LNCaP clone FGC (cell line): ENCODE measurements around the gene MPC1.
"Not testable (repeated sequence)": the region's sequence is repeated elsewhere in the genome, so short reads cannot be mapped to it uniquely, and the experiment has no call there.

ENCODE experiments used
- DNase-seq: peaks from one replicate; pipeline ENCODE4 v3.0.0-alpha.2; 2011; ENCODE audit warnings: low read depth
- H3K4me3 ChIP-seq: 2 replicates; pipeline ENCODE4 v1.5.1; 2011; ENCODE audit warnings: mild to moderate bottlenecking, low read depth, low read length, control low read depth
- TF ChIP-seq, protein P1 (sequence below): IDR thresholded peaks from 2 replicates; pipeline ENCODE4 v1.5.1; 2012; ENCODE audit warnings: mild to moderate bottlenecking; ENCODE audit not compliant: control insufficient read depth, insufficient read depth; ENCODE audit errors: extremely low read depth

Gene MPC1

DNA sequence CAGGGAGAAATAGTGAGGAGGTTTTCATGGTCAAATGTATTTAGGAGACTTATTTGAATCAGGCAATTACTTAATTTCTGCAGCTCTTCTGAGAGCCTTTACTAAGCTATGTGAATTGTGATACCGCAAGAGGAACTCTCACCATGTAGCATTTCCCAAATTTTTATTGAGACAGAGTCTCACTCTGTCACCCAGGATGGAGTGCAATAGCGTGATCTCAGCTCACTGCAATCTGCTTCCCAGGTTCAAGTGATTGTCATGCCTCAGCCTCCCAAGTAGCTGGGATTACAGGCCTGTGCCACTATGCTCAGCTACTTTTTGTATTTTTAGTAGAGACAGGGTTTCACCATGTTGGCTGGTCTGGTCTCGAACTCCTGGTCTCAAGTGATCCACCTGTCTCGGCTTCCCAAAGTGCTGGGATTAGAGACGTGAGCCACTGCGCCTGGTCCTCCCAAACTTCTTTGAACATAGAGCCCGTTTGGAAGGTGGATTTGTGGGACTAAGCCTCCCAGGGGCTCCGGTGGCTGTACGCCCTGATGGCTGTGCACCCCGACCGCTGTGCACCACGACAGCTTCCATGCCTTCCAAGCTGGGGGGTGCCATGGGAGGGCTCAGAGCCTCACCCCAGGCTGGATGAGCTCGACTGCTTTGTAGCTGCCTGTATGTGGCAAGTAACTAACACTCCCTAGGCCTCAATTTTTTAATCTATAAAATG, 5.7 kb upstream of the MPC1 start:
- TF ChIP-seq, protein P1, sequence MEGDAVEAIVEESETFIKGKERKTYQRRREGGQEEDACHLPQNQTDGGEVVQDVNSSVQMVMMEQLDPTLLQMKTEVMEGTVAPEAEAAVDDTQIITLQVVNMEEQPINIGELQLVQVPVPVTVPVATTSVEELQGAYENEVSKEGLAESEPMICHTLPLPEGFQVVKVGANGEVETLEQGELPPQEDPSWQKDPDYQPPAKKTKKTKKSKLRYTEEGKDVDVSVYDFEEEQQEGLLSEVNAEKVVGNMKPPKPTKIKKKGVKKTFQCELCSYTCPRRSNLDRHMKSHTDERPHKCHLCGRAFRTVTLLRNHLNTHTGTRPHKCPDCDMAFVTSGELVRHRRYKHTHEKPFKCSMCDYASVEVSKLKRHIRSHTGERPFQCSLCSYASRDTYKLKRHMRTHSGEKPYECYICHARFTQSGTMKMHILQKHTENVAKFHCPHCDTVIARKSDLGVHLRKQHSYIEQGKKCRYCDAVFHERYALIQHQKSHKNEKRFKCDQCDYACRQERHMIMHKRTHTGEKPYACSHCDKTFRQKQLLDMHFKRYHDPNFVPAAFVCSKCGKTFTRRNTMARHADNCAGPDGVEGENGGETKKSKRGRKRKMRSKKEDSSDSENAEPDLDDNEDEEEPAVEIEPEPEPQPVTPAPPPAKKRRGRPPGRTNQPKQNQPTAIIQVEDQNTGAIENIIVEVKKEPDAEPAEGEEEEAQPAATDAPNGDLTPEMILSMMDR: no peak
- DNase-seq: no peak
- no peak overlapping the region for H3K4me3 ChIP-seq

DNA sequence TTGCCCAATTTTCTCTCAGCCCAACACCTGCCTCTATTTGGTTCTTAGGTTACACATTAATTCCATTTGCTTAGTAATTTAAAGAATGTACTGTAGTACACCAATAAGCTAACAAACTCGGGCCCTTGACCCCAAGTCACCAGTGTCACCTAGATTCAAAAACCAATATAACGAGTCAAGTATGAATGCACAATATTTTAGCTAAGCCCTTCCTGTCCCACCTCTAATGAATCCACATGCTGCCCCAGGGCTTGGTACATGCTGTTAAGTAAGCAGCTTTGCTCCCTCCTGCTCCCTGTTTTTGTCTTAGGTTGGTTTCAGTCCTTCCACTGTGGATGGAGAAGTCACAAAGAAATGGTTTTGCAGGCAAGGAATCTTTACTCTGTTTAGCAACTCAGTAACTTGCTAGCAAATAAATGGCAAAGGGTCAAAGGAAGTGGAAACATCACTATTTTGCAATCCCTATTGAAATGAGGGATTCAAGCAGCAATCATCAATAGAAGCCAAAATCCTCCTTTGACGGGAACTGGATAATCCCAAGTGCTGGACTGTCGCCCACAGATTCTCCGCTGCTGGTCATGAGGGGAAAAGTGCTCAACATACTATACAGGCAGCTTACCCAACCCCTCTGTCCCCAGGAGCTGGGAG, 5.0 kb upstream of the MPC1 start:
- TF ChIP-seq, protein P1: no peak
- H3K4me3 ChIP-seq: no peak overlapping the region
- DNase-seq: no peak

DNA sequence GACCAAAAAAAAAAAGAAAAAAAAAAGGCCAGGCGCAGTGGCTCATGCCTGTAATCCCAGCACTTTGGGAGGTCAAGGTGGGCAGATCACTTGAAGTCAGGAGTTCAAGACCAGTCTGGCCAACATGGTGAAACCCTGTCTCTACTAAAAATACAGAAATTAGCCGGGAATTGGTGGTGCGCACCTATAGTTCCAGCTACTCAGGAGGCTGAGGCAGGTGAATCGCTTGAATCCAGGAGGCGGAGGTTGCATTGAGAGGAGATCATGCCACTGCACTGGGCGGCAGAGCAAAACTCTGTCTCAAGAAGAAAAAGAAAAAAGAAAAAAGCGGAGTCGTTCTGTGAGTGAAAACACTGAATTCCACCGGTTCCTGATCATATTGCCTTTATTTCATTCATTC, 4.4 kb upstream of the MPC1 start:
- DNase-seq, H3K4me3 ChIP-seq: not testable (repeated sequence)

DNA sequence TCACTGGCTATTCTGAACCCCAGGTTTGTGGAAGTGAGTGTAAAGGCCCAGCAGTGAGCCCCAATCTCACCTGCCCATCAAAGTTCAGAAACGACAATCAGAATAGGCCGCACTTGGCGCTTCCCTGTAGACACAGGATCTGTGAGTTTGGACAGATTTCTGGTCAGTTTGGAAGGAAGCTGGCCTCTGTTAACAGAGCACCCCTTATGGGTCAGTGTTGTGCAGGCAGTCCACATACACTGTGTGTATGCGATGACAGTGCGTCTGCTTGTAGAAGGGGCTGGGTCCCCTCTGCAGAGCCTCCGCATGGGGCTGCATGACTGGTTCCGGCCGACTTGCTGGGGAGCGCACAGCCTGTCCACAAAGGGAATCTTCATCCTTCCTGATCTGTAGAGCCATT, 3.4 kb upstream of the MPC1 start:
- no peak overlapping the region for H3K4me3 ChIP-seq
- no peak for DNase-seq
- TF ChIP-seq, protein P1: no peak

DNA sequence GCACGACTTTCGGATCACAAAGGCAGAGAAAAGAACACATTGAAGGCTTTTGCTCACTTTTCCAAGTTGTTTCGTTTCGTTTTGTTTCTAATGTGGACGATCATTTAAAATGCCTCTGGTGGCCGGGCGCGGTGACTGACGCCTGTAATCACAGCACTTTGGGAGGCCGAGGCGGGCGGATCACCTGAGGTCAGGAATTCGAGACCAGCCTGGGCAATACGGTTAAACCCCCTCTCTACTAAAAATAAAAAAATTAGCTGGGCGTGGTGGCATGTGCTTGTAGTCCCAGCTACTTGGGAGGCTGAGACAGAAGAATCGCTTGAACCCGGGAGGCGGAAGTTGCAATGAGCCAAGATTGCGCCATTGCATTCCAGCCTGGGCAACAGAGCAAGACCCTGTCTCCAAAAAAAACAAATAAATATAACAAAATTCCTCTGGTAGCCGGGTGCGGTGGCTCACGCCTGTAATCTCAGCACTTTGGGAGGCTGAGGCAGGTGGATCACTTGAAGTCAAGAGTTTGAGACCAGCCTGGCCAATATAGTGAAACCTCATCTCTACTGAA, 1.1 kb upstream of the MPC1 start:
- H3K4me3 ChIP-seq: peak overlapping the region; percentile 80
- DNase-seq: not testable (repeated sequence)

DNA sequence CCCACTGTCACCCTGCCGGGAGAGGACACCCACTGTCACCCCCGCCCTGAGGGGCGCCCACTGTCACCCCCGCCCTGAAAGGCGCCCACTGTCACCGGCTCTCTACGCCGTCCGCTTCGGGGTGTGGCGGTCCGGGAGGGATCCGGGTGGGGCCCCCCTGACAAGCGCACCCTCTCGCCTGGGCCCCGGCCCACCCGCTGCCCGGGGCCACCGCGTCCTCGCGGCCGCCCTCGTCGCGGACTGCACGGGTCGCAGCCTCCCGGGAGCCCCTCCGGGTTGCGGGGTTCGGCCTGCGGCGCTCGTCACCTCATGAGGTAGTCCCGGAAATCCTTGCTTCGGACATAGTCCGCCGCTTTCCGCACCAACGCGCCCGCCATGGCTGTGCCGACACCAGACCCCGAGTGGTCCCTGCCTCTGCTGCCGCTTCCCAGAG, 224 bp downstream of the MPC1 start:
- DNase-seq: no peak

DNA sequence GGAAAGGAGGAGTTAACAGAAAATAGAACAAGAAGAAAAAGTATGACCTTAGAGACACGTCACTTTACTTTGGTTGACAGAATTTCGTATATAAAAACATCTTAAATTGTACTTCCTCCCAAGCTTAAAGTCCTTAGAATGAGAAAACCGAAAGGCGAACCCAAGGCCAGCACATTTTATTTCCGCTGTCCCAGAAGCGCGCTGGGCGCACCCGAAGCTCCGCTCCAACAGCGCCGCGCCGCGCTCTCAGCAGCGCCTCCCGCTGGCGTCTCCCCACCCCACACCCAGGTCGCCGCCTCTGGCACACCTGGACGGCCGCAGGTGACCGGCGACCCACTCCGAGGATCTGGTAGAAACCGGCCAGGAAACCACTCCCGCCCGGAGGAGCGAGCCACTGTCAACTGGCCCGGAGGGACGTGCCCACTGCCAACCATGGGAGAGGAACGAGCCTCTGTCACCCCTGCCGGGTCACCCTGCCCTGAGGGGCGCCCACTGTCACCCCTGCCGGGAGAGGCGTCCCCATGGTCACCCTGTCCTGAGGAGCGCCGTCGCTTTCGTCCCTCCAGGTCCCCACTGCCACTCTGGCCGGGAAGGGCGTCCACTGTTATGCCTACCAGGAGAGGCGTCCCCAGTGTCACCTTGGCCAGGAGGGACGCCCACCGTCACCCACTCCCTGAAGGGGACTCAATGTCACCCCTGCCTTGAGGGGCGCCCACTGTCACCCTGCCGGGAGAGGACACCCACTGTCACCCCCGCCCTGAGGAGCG, 824 bp downstream of the MPC1 start:
- TF ChIP-seq, protein P1: peak; percentile 96
- peak overlapping the region; percentile 80 for H3K4me3 ChIP-seq
- peak; percentile 33 for DNase-seq

More for the DNA sequence above, 224 bp downstream of the MPC1 start:
- H3K4me3 ChIP-seq: peak overlapping the region; percentile 80
- TF ChIP-seq, protein P1: no peak
